ENCODE results near the gene SPAAR. TPM values are rescaled to one million over a fixed set of nuclear protein-coding genes. Genes with fewer than 3 reads are reported as not detected.

SPAAR gene
- total and polyA plus RNA-seq, 9 of the 15 experiments (the other 6 are each of a cell fraction or from before 2014, with no cell fraction given), result not detected

DNA sequence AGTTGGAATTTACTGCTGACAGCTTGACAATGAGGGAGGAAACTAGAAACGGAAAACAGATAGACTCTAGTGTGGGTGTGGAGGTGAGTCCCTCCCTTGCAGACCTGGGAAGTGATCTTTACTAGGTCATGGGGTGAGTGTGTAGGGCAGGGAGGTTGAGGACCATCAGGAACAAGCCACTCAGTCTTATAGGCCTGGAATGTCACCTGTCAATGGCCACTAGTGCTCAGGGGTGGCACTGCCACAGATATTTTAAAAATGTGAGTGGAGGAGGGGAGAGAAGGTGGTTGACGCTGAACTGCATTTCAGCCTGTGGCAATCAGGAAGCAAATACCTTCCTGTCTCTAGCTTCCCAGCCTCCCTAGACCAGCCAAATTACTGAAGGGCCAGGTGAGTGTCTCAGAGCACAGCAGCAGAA lies 39.6 kb downstream of the SPAAR start:
- POLR2A ChIA-PET, result interaction anchor here (0.7 kb wide), 1 partner anchor 1189 kb away, joined by 4 read pairs; no protein-coding TSS in a partner anchor
- ATAC-seq (no peak), FAIRE-seq (no peak), DNase-seq (ENCODE audit: extremely low read depth in 1 of 4, low spot score in 3 of 4) (no peak)
- Histone ChIP-seq H4K20me1 (replicated peaks; ENCODE audit: control insufficient read depth, insufficient read depth, low read length) (no peaks in the 10 kb centered on the region), H2AFZ (ENCODE audit: low read depth, low read length) (peak overlapping the region; percentile 76; the same call in 1 of the 2 replicates), H3K9me1 (ENCODE audit: control insufficient read depth, insufficient read depth, low read length) (no peaks in the 10 kb centered on the region), H3K36me3 (ENCODE audit: control insufficient read depth, insufficient read depth, low read length) (no peaks in the 10 kb centered on the region; the same call in 2 of the 3 replicates), H3K4me1 (replicated peaks in 1 of 2; ENCODE audit: control insufficient read depth in 2 of 2, insufficient read depth in 2 of 2, low read length in 2 of 2) (peaks cover 2 to 3% of the 10 kb centered on the region in 2 experiments; a peak in 3 of 5 replicates), H3K4me3 (no peak overlapping the region), H3K9me3 (replicated peaks; ENCODE audit: control insufficient read depth, insufficient read depth, low read depth, low read length) (no peaks in the 10 kb centered on the region), H3K9ac (ENCODE audit: insufficient read depth in 1 of 2, low read depth in 2 of 2, low read length in 2 of 2) (no peak overlapping the region; a peak in 1 of 4 replicates), H3K4me2 (ENCODE audit: insufficient read depth, low read length) (peak overlapping the region; percentile 27; the same call in 1 of the 2 replicates), H3K27ac (ENCODE audit: extremely low read depth, low read depth, low read length) (no peak overlapping the region), H3K79me2 (ENCODE audit: control insufficient read depth, insufficient read depth, low read length) (no peaks in the 10 kb centered on the region), H3K27me3 (ENCODE audit: control insufficient read depth in 2 of 2, insufficient read depth in 2 of 2, low read length in 2 of 2) (no peaks in the 10 kb centered on the region; a peak in 1 of 5 replicates)
- WGBS (ENCODE audit: insufficient coverage, low coverage, missing lambda C conversion rate), result 14% methylated on average over 1 of the region's 2 CpGs
- in situ Hi-C loops (cut with MboI), result loop anchor here (5.0 kb wide), 1 partner anchor 47 kb away; no protein-coding TSS in a partner anchor
- TF ChIP-seq, protein P1, sequence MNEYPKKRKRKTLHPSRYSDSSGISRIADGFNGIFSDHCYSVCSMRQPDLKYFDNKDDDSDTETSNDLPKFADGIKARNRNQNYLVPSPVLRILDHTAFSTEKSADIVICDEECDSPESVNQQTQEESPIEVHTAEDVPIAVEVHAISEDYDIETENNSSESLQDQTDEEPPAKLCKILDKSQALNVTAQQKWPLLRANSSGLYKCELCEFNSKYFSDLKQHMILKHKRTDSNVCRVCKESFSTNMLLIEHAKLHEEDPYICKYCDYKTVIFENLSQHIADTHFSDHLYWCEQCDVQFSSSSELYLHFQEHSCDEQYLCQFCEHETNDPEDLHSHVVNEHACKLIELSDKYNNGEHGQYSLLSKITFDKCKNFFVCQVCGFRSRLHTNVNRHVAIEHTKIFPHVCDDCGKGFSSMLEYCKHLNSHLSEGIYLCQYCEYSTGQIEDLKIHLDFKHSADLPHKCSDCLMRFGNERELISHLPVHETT (CRISPR knock-in tag; conservative IDR thresholded peaks at IDR 0.05 in 1 of 2, IDR thresholded peaks at IDR 0.05 in 1 of 2), result no peak
- TF ChIP-seq FOXJ2 (tag; IDR thresholded peaks at IDR 0.05) (no peak), DDX20 (tag; IDR thresholded peaks at IDR 0.05; ENCODE audit: low read depth) (no peak), ZFP36 (IDR thresholded peaks at IDR 0.05; ENCODE audit: low read depth, low read length, partially characterized antibody) (peak; percentile 10), MCM7 (IDR thresholded peaks at IDR 0.05) (no peak)
- intact Hi-C loops (cut with micrococcal nuclease), result no loop called here
- CTCF ChIA-PET (ENCODE audit: low intra/inter-chr PET ratio), result no interaction called here
- no TSS peak for BruUV-seq (replicated peaks)

All from K562 (cell line).